ENCODE data around the gene P2RY6.

DNA sequence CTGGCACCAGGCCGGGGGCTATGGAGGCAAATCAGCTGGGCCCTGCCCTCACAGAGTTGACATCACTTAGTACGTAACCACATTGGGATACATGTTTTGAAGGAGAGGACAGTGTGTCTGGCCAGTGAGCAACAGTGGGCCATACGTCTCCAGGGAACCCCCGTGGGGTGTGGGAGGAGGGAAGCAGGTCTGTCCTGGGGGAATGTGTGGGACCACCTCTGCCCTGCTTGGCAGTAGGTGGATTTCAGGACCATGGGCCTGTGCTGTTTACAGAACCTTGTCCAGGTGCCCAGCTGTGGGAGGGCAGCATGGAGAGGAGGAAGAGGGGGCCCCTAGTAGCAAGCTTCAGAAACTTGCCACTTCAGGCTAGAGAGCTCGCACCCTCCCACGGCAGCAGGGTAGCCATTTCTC, 33.0 kb upstream of the P2RY6 start:
- TF ChIP-seq, protein P1, sequence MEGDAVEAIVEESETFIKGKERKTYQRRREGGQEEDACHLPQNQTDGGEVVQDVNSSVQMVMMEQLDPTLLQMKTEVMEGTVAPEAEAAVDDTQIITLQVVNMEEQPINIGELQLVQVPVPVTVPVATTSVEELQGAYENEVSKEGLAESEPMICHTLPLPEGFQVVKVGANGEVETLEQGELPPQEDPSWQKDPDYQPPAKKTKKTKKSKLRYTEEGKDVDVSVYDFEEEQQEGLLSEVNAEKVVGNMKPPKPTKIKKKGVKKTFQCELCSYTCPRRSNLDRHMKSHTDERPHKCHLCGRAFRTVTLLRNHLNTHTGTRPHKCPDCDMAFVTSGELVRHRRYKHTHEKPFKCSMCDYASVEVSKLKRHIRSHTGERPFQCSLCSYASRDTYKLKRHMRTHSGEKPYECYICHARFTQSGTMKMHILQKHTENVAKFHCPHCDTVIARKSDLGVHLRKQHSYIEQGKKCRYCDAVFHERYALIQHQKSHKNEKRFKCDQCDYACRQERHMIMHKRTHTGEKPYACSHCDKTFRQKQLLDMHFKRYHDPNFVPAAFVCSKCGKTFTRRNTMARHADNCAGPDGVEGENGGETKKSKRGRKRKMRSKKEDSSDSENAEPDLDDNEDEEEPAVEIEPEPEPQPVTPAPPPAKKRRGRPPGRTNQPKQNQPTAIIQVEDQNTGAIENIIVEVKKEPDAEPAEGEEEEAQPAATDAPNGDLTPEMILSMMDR (IDR thresholded peaks at IDR 0.05): no peak
- TF ChIP-seq POLR2A (IDR thresholded peaks at IDR 0.05): no peak
